HG03095 (cell line): ENCODE data around the gene NDOR1.
A peak's percentile ranks its signal among the peaks of the same experiment; 100 is the strongest.
"Not testable (repeated sequence)": the region's sequence is repeated elsewhere in the genome, so short reads cannot be mapped to it uniquely, and the experiment has no call there.

ENCODE experiments used
- ATAC-seq: cut with Tn5 transposase; IDR thresholded peaks from one replicate; pipeline ENCODE4 v1.9.1; 2021; ENCODE audit warnings: moderate library complexity; ENCODE audit not compliant: unreplicated experiment

The NDOR1 gene

DNA sequence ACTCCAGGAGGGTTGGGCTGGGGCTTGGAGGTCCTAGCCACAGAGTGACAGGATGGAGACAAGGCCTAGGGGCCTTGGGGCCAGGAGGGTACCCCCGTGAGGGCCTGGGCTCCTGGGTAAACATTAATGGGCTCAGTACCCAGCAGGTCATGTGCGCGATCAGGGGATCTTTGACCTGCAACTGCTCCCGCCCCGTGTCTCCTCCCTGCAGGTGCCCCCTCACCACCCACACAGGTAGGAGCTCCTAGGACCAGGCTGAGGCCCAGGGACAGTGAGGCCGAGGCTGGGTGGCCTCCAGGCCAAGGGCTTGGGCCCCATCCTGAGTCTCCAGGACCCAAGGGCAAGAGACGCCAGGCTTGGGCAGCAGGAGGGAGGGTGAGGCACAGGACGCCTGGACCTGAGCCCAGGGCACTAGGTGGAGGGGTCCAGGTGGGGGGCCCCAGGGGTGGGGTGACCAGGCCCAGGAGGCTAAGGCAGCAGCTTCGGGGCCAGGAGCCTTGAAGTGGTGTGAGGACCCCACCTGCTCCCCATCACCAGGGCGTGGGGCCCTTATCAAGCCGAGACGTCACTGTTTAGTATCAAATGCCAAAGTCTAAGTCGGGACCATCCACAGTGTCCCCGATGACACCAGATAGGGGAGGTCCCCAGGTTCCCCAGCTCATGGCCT, 25.3 kb downstream of the NDOR1 start, which contains the start of gene SLC34A3:
Gene SLC34A3 (plus strand): TSS at position 197 of the 667 bp plus-strand sequence. CDS start 802 bp downstream, outside the sequence.
- ATAC-seq: no peak

DNA sequence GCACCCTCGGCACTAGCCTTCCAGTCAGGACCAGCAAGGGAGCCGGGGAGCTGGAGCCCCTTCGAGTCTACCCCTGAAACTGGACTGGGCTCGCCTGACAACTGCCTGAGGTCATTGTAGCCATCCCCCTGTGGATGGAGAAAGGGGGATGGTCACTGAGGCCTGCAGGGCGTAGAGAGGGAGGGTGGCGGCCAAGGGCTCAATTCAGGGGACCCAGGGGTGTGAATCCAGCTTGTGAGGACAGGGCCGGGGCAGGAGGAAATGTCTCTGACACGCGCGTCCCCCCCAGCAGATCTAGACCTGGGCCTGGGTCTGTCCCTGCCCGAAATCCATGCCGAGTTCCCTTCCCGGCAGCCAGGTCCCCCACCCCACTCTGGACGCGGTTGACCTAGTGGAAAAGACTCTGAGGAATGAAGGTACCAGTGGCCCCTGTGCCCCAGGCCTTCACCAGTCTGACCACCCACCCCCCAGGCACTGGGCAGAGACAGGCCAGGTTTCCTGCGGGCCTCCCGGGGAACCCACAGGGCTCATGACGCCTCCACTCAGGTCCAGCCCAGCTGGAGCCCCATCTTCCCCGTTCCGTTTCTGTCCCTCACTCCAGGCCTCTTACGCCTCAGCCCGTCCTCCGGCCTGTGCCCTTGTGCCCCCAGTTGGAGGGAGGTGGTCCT, 26.0 kb downstream of the NDOR1 start:
- no peak for ATAC-seq

DNA sequence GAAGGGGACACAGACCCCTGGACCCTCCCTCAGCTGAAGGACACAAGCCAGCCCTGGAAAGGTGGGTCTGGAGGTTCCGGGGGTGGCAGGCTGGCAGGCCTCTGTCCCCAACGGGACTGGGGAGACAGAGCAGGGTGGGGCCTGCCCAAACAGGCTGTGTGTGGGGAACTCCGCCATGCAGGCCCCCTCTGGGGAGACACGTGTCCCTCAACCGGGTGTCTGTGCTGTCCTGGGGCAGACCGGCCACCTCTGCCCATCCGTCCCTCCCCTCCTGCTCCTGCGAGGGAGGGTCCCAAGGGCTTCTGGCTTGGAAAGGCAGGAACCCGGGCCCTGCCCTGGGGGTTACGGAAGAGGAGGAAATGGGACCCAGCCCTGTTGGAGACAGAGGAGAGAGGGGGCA, 26.6 kb downstream of the NDOR1 start:
- ATAC-seq: no peak

DNA sequence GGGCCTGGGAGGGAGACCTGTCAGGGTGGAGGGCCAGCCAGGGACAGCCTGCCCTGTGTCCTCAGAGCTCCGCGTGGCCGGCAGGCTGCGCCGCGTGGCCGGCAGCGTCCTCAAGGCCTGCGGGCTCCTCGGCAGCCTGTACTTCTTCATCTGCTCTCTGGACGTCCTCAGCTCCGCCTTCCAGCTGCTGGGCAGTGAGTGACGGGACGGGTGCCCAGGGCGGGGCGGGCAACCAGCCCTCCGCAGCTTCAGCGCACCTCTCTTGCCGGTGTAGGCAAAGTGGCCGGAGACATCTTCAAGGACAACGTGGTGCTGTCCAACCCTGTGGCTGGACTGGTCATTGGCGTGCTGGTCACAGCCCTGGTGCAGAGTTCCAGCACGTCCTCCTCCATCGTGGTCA, 27.0 kb downstream of the NDOR1 start:
- no peak for ATAC-seq

DNA sequence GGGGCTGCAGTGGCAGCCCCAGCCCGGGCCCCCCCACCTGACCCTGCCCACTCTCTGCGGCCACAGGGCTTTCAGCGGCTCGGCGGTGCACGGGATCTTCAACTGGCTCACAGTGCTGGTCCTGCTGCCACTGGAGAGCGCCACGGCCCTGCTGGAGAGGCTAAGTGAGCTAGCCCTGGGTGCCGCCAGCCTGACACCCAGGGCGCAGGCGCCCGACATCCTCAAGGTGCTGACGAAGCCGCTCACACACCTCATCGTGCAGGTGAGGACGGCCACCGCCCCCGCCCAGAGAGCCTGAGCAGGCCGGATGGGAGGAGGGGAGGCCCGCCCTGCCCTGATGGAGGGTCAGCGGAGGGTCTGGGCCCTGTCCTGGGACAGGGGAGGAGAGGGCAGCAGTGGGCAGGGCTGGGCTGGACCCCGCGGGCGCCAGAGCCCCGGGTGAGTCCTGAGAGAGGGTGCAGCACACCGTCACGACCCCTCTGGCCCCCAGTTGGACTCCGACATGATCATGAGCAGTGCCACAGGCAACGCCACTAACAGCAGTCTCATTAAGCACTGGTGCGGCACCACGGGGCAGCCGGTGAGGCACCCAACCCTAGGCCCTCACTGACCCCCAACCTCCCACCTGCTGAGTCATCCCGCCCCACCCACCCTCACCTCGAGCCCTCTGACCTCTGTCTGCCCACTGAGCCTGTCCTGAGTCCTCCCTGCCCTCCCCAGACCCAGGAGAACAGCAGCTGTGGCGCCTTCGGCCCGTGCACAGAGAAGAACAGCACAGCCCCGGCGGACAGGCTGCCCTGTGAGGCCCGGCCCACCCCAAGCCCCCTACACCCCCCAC, 27.9 kb downstream of the NDOR1 start:
- ATAC-seq: no peak

DNA sequence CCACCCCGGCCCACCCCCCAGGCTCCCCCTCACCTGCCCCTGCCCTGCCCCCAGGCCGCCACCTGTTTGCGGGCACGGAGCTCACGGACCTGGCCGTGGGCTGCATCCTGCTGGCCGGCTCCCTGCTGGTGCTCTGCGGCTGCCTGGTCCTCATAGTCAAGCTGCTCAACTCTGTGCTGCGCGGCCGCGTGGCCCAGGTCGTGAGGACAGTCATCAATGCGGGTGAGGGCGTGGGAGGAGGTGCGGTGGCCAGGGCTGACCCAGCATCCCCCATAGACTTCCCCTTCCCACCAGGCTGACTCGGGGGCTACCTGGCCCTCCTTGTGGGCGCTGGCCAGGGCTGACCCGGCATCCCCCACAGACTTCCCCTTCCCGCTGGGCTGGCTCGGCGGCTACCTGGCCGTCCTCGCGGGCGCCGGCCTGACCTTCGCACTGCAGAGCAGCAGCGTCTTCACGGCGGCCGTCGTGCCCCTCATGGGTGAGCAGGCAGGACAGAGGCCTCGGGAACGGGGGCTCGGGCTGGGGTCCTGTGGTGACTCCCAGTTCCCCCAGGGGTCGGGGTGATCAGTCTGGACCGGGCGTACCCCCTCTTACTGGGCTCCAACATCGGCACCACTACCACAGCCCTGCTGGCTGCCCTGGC, 28.7 kb downstream of the NDOR1 start:
- ATAC-seq: no peak

DNA sequence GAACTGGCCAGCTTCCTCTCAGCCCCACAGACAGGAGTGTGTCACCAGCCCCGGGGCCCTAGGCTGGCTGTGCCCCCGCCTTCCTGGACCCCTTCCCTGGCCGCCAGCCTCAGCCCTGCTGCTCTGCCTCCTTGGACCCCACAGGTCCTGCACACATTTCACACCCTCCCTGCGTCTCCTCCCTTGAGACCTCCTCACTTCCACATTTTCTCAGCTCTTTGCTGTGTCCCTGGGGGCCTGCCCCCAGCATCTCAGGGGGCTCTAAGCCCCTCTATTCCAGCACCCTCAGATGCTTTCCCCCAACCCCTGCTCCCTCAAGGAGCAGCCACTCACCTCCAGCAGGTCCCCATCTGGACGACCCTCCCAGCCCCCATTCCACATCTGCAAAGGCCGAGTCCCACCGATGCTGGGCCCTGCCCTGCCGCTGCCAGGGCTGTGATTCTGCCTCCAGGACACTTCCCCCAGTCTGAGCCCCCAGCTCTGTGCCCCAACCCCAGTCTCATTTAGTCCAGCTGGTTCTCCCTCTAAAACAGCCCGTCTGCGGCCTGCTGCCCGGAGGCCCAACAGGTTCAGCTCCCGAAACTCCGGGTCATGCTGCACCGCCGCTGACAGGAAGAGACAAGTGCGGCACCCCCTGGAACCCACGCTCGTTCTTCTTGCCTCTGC, 29.4 kb downstream of the NDOR1 start:
- ATAC-seq: no peak

DNA sequence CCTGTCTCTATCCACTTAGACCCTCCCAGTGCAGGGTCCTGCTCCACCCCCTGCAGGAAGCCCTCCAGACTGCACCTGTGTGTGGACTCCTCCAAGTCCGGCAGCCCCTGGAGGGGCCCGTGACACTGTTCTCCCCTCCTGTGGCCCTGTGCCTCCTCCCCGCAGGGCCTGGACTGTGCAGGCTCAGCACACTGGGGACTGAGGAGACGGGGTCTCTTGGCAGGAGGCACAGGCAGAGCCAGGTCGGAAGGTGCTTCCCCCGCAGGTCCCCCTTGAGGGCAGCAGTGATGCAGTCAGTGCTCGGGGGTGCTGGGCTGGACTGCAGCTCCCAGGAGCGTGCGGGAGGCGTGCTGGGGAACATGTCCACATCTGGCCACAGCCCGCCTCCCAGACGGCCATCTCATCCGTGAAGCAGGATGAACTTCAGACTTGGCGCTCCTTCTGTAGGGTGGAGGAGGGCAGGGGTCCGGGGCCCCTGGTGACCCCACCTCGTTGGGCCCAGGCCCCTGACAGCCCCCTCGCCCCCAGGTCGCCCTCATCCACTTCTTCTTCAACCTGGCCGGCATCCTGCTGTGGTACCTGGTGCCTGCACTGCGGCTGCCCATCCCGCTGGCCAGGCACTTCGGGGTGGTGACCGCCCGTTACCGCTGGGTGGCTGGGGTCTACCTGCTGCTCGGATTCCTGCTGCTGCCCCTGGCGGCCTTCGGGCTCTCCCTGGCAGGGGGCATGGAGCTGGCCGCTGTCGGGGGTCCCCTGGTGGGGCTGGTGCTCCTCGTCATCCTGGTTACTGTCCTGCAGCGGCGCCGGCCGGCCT, 30.1 kb downstream of the NDOR1 start:
- no peak for ATAC-seq

DNA sequence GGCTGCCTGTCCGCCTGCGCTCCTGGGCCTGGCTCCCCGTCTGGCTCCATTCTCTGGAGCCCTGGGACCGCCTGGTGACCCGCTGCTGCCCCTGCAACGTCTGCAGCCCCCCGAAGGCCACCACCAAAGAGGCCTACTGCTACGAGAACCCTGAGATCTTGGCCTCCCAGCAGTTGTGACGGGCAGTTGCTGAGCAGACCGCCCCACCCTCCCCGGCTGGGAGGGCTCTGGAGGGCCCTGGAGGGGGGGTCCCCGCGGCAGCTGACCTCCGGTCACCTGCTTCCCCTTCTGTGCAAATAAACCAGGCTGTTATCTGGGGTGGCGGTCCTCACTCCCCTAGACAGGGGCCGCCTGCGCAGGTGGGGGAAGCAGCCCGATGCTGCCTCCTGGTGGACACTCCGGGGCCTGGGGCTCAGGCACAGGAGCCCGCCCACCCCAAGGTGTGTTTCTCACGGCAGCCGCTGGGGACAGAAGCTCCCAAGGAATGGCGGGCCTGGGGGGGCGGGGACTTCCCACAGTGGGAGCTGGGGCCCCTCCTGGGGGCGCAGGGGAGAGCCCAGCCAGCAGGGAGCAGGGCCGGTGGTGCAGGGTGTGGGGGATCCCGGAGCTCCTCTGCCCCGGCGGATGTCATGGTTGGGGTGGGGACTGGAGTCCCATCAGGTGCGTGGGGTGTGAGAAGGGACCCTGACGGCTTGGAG, 30.9 kb downstream of the NDOR1 start:
- ATAC-seq: peak; percentile 20

GRCh38 chr9:137236936-137237421, 31.5 kb downstream of the NDOR1 start:
- no peak for ATAC-seq

GRCh38 chr9:137237759-137238726, 32.5 kb downstream of the NDOR1 start:
- no peak for ATAC-seq

- not testable (repeated sequence) for ATAC-seq
Measured at GRCh38 chr9:137239541-137240200, 34.2 kb downstream of the NDOR1 start.

DNA sequence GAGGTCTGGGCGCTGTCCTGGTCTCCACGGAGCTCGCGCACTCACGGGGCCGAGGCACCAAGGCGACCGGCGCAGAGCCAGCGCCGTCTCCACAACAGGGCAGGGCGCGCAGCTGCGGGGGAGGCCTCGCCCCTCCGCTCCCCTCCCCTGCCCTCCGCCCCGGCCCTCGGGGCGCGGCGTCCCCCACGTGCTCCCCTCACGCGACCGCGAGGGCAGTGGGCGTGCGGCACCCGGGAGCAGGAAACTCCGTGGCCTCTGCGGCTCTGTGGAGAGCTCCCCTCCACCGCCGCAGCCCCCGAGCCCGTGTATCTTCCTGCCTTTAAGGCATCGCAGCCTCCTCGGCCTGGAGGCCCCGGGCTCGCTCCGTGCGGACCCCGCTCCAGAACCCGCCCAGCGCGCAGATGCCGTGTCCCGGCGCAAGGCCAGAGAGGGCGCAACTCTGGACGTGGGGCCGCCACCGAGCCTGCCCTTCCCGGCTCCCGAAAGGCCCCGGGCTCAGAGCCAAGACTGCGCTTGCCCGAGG, 34.9 kb downstream of the NDOR1 start:
- peak; percentile 10 for ATAC-seq

GRCh38 chr9:137240841-137241489, 35.5 kb downstream of the NDOR1 start, which contains the start of gene TUBB4B:
TUBB4B (plus strand) TSS chr9:137241287; CDS start chr9:137241361, 74 bp downstream.
- peak; percentile 53 for ATAC-seq

GRCh38 chr9:137241490-137242268, 36.2 kb downstream of the NDOR1 start:
- no peak for ATAC-seq
